GM19043 (cell line): ENCODE data around the gene BLACAT1.

Source experiments
- ATAC-seq: cut with Tn5 transposase; IDR thresholded peaks from one replicate; pipeline ENCODE4 v1.9.1; 2021; ENCODE audit warnings: low read depth; ENCODE audit not compliant: unreplicated experiment

BLACAT1 gene

DNA sequence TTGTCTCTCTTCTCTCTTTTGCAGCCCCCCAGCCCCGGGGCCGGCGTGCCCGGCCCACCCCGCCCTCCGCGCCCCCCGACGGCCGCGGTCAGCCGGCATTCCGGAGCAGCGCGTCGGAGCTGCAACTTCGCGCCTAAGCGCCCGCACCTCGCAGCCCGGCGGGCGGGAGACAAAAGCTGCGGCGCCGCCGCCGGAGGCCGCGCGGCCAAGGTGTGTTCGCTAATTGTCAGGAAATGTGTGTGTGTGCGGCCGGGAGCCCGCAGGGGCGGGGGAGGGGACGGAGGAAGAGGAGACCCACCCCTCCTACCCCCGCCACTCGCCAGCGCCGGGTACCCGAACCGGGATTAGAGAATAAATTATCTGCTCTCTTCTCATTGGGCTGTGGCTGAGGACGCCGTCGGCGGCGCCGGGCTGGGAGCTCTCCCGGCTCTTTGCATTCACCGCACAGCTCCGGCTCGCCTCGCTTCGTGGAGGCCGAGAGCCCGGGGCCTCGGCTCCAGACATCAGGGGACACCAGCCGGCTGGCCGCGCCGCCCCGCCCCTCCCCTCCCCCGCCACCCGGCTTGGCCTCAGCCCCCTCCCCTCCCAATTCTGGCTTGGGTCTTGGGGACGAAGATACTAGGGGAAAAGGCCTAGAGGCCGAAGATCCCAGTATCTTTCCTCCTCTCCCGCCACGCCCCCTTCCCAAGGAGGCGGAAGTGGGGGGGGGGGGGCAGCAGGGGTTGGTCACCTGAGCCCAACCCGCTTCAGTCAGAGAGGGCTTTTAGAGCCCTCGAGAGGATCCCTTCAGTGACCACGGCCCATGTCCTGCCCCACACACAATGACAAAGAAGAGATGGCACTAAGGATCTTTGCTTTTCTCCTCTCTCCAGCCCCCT lies 1.3 kb upstream of the BLACAT1 start:
- ATAC-seq, result no peak

DNA sequence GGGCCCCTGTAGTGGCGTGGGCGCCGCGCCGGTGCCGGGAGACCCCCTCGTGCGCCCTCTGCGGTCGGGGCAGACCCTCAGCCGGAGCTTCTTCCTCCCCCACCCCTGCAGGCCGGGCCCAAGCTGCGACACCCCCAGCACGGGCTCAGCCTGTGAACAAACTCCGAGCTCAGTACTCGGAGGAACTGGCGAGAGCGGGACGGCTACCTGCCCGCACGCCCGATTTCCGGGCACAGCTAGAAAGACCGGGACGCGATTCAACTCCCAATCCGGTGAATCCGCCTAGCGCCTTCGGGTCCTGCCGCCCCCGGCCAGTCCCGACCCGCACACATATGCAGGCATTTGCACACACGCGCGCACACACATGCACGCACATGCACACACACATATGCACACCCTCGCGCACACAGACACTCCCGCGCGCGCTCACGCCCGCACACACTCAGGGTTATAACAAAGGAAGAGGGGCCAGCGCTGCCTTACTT lies 580 bp upstream of the BLACAT1 start:
- ATAC-seq, result no peak

DNA sequence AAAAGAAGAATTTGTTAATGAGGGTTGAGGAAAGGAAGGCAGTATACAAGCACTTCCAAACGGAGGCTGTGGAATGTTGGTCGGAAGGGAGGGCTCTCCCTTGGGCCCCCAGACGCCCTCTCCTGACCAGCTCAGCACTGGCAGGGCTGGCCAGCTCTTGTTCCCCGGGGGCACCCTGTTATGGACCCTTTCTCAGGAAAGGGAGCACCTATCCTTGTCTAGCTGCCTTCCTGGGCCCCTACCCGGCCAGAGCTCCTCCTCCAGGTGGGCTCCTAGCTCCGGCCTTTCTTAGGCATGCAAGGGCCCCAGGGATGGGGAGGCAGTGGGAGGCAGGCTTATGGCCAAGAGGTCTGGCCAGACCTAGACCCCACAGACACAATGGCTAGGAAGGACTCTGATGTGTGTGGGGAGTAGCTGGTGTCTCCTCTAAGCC lies 926 bp downstream of the BLACAT1 start:
- ATAC-seq, result no peak

DNA sequence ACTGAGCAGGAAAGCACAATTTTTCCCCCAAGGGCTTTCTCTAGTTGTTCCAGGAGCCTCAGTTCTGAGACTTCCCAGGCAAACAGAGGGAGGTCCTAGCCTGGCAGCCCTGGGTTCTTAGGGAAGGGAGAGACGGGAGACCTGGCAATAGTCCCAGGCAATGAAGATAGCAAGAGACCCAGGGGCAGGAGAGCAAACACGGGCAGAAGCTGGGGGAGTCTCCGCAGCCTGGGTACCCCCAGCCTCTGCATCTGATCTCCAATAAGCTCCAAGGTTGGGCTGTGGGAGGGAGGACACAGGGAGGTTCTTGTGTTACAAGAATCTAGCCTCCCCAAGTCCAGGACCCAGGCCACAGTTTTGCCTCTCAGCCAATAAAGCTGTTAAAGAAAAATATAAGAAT lies 2.4 kb downstream of the BLACAT1 start:
- ATAC-seq, result no peak

DNA sequence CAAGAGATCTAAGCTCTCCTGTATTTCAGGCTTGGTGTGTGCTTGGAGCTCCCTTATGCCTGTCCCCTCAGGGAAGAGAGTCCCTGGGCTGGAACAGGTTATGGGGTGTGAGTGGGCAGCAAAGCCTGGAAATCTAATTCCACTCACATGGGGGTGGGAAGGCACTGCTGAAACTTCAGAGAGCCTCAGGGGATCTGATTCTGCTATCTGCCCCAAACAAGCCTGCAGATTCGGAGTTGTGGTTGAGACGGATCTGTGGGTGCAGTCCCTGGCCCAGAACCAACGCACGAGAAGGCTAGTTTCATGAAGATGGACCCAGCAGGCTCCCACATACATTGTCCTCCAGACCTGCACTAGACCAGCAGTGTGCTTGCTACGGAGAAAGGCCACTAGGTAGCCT lies 2.9 kb downstream of the BLACAT1 start:
- ATAC-seq, result no peak

DNA sequence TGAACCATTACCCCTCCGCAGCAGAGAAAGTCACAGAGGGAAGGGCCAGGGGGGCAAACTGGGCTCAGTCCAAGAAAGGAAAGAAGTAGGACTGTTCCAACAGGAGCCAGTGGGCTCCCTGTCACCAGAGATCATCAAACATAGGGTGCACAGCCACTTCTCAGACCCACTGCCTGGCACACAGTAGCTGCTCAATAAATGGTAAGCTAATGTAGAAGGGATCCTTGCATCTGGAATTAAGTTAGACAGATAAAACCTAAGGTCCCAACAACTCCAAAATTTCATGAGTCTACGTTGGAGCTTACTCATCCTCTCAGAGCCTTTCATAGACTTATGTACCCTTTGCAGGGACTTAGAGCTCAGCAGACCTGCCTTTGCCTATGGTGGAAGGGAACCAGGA lies 3.5 kb downstream of the BLACAT1 start:
- ATAC-seq, result no peak

DNA sequence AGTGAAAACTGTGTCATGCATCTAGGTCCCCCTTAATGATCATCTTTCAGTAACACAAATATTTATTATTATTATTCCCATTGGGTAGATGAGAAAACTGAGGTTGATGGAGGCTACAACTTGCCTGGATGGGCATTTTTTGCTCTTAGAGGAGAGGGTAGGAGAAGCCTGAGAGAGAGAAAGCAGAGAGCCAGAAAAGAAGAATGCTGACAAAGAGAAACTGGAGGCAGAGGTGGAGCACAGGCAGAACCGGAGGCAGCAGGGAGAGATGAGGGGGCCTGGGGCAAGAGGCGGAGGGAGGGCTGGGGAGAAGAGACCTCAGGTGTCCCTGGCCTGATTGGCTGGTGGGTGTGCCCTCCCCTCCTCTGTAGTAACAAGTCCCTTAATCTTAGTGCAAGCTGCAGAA lies 4.1 kb downstream of the BLACAT1 start:
- ATAC-seq, result no peak

DNA sequence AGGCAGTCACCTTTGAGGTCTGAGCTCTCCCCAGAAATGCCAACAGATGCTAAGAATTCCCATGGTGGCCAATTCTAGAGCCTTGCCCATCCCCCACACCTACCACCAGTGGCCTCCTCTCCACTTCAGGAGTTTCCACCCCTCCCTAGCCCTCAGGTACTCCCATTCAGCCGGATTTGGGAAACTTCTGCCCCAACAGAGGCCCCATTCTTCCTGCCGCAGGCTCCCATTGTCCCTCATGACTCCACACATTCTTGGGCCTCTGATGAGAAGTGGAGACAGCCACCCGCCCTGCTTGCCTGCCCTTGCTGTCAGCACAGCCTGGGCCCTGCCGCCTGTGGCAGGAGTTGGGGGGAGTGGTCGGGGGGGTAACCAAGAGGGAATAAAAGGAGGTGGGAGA lies 4.6 kb downstream of the BLACAT1 start:
- ATAC-seq, result no peak

DNA sequence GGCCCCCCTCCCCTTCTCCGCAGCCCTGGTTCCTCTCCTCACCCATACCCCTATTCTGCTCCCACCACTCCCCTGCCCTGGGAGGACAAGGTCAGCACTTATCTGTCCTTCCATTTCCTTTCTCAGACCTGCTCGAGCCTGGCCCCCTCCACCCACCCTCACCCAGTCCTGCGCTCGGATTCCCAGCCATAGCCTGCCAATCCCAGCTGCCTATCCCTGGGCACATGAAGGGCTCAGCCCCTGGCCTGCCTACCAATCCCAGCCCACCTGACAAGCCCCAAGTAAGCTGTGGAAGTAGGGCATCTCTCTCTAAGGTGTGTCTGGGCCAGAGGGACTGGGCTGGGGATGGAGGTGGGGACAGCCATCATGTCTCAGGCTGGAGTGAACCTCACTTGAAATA lies 5.4 kb downstream of the BLACAT1 start:
- no peak for ATAC-seq

DNA sequence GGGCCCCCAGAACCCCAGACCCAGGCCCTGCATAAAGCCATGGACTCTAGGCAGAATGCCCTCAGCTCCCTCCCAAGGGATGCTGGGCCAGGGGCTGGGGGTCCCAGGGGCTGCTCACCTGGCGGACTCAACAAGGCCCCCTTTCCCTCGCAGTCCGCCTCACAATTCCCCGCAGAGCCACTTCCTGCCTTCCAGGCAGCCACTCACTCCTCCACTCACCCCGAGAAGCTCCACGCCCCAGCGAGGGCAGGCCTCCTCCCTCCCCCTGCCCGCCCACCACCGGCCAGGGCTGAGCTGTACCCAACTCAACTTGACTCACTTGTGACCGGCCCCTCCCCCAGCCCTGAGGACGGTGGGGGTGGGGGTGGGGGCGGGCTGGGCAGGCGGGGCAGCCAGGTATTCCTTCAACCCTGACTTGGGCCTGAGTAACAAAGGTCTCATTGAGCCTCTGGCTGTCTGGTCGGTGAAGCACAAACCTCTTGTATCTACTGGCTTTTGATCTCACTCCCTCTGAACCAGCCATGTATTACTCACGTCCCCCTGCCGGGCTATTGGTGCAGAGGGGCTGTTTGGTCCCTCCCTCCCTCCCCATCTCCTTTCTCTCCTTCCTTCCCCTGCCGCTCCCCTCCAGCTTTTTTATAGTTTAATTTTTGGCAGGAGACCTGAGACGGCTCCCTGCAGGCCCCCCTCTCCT lies 5.9 kb downstream of the BLACAT1 start:
- ATAC-seq, result no peak

DNA sequence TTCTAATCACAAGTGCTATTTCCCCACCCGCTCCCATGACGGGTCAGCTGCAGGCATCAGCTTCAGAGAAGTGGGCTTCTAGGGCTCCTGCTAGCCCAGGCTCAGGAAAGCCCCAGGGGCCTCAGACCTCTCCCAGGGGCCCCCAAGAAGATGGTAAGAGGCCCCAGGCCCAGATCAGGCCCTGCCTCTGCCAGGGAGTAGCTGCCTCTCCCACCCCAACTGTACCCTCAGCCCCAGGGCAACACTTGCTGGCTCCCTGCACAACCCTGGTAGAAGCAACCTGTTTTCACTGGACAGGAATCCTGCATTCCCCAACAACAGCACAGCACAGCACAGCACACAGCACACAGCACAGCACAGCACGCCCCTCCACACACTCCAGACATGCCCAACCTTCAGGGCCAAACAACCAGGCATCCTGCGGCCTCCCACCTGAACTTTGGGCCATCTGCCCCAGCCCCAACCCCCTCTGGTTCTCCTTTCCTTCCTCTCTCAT lies 6.5 kb downstream of the BLACAT1 start:
- ATAC-seq, result no peak

DNA sequence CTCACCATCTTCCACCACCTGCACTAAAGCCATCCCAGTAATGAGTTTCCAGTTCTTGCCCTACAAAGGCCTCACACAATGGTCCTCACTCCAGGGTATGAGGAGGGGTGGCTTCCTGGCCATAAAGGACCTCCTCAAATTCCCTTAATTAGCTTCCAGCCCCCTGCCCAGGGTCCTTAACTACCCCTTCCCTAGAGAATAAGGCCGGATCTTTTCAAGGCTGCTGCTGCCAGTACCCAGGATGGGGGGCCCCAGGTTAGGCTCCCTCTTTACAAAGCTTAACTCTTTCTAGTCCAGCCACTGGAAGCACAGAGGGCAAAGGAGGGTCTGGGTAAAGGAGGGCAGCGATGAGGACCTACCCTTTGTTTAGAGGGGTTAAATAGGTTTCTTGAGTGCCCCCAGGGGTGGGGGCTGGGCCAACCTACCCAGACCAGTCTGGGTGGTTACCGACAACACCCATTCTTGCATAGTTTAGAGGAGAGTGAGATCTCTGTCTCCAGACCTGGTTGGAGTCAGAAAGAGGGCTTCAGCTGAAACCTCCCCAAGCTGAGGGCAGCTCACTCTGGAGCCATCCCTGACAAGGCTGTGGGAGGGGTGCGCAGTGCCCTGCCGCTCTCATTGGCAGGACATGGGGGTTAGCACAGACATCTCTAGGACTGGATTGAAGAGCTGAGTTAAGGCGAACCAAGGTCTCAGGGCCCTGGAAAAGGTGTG lies 7.1 kb downstream of the BLACAT1 start:
- ATAC-seq, result no peak

DNA sequence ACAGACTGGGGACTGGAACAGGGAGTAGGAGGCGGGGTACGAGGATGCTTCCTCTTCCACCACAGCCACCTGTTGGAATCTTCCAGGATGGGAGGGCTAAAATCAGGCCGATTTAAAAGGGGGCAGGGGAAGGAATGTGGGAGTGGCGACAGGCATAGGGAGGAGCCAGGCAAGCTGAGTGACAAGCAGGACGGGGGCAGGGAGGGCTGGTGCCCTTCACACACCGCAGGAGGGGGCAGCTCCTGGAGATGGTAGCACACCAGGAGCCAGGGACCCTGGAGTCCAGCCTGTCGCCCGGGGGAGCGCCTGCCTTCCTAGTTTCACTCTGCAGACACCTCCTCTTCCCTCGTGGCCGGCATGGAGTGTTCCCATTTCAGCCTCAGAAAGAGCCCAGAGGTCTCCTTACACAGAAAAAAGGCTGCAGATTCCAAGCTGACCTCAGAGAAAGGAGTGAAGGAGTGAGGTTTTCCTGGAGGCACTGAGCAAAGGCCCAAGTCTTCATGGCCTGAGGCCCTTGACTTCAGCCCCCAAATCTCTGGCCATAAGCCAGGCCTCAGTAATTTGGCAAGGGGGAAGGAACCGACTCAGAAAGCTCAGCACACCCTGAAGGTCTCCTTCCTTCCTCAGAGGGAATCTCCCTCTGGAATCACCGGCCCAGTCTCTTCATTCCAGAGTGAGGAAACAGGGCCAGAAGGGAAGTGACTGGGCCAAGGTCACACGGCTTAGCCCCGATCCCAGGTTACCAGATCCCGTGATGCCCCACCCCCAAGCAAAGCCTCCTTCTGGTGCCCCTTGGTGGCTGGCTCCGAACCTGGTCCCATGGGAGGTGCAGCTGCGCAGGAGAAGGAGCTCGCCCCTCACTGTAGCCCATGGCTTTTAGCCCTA lies 8.1 kb downstream of the BLACAT1 start:
- no peak for ATAC-seq

DNA sequence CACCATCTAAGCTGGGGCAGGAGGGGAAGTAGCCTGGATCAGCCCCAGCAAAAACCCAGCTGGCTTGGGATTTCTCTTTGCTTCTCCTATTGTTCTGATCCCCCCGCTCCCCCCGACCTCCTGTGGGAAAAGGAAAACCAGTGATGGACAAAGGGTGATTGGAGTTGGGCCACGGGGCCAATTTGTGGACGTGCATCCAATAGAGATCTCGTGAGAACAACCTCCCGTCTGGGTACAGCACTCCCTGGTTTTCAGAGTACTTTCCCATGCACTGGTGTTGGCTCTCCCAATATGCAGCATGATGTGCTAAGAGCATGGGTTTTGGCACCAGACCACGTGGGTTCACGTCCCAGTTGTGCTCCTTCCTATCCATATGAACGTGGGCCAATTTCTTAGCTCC lies 9.0 kb downstream of the BLACAT1 start:
- ATAC-seq, result no peak

DNA sequence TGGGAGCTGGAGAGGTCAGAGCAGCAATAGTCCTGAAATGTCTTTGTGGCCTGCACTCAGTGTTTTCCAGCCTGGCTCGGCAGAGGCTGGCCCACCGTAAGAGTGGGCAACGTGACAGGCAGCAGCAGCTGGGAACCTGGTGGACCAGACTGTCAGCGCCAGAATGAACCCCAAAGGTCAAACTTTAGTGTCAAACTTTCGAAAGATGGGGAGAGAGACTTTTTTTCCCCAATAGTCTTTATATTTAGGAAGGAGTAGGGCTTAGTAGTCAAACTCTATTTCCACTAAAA lies 10.3 kb downstream of the BLACAT1 start:
- ATAC-seq, result no peak

DNA sequence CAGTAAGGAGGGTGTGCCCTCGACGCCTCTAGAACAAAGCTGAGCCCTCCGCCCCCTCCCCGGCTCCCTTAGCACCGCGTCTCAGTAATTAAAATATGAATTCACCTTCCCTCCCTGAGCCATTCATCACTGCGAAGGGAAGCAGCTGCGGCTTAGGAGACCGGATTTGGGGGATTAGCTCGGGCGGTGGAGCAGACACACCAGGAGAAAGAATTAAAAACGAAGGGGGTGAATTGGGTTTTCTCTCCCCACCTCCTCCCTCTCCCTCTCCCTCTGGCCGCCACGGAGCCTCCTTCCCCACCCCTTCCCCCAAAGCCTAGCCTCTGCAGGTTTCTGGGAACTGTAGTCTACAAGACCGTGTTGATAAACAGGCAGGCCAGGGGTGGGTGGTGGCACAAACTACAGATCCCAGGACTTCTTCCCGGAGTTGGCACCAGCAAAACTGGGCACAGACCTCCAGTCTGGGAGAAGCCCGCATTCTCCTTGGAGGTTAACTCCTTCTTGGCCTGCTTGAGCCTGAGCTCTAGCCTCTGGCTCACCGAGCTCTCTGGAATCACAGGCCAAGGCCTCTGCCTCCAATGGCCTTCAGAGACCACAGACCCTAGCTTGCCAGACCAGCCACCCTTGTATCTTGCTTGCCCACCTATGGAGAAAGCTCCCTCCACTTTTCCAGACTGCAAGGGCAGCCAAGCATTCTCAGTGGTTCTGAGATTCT lies 10.8 kb downstream of the BLACAT1 start:
- no peak for ATAC-seq

DNA sequence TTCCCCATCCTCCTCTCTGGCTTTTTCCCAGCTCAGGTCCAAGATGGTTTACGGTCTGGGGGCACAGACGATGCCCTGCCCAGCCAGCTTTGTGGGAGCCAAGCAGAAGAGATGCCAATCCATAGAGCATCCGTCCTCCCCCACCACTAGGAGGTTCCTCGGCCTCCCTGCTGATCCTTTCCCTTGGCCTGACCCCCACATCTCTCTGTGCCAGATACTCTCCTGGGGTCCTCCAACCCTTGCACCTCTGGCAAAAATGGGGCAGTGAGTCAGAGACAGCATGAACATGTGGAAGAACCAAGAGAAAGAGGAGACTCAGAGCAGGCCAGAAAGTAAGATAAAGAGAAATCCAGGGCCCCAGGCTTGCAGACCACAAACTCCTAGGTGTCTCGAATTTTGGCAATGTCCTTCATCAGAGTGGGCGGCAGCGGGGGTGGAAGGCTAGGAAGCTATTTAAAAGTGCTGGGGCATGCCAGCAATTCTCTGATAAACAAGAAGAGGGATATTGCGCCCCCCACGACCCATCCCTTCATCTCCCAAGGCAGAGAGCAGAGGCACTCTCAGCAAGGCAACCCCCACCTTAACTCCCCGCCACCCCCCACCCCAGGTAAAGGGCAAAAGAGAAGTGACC lies 11.4 kb downstream of the BLACAT1 start:
- no peak for ATAC-seq

DNA sequence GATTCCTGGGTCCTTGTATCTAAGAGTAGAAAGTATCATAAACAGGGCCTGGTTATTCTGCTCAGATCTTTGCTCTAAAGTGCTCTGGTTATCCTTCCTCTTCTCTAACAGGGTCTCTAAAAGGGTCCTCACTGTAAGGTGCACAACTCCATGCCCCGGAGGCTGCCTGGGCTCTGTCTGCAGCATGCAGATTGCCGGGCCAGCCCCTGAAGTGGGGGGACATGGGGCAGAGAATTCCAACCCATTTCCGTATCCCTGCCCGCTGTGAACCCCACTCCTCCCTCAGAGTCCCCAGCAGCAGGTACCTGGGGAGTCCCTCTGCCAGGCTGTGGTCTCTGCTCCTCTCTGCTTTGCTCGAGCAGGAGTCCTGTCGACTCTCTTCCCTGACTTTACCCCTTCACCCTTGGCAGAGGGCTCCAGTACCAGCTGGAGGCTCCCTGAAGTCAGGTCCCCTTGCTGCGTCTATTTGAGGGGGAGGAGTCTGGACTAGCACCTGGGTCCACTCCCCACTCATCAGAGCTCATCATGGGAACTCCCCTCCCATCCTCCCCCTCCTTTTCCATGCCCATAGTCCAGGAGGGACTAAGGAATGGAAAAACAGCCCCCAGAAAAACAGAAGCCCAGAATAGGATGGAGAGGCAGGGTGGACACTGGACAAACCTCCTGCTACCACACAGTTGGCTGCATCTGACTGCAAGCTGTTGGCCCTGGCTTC lies 12.1 kb downstream of the BLACAT1 start:
- ATAC-seq, result no peak
